ENCODE data around the gene PTCD3. TPM values are rescaled to one million over a fixed set of nuclear protein-coding genes. Genes with fewer than 3 reads are reported as not detected.

The PTCD3 gene
- total RNA-seq, 1 donor from 2014 or later, result 79.4 TPM

- Histone ChIP-seq H3K27ac (no peak overlapping the region), H3K4me3 (no peak overlapping the region), H3K27me3 (no peaks in the 10 kb centered on the region), H3K36me3 (peaks cover 87% of the 10 kb centered on the region), H3K9me3 (no peaks in the 10 kb centered on the region), H3K4me1 (peaks cover 1% of the 10 kb centered on the region)
- intact Hi-C loops (cut with DNase I), result no loop called here
- DNase-seq, result no peak
- TF ChIP-seq CTCF (IDR thresholded peaks at IDR 0.05), result no peak
- no peak for ATAC-seq
Observed at GRCh38 chr2:86147793-86148192, 41.8 kb downstream of the PTCD3 start.

GRCh38 chr2:86150502-86150901 is 44.5 kb downstream of the PTCD3 start:
- Histone ChIP-seq H3K4me1 (no peaks in the 10 kb centered on the region), H3K27ac (no peak overlapping the region), H3K27me3 (no peaks in the 10 kb centered on the region), H3K36me3 (peaks cover 75% of the 10 kb centered on the region), H3K4me3 (no peak overlapping the region), H3K9me3 (no peaks in the 10 kb centered on the region)
- ATAC-seq, result no peak
- DNase-seq, result no peak
- intact Hi-C loops (cut with DNase I), result no loop called here
- no peak for TF ChIP-seq CTCF (IDR thresholded peaks at IDR 0.05)

GRCh38 chr2:86157009-86157556 is 51.0 kb downstream of the PTCD3 start:
- TF ChIP-seq CTCF (IDR thresholded peaks at IDR 0.05), result no peak
- H3K4me1 ChIP-seq, result no peaks in the 10 kb centered on the region
- H3K9me3 ChIP-seq, result no peaks in the 10 kb centered on the region
- H3K4me3 ChIP-seq, result no peak overlapping the region
- H3K27me3 ChIP-seq, result no peaks in the 10 kb centered on the region
- DNase-seq, result no peak
- intact Hi-C loops (cut with DNase I), result no loop called here
- H3K36me3 ChIP-seq, result peaks cover 79% of the 10 kb centered on the region
- H3K27ac ChIP-seq, result no peak overlapping the region
- no peak for ATAC-seq

GRCh38 chr2:86158286-86158685 is 52.3 kb downstream of the PTCD3 start:
- Histone ChIP-seq H3K27me3 (no peaks in the 10 kb centered on the region), H3K4me1 (no peaks in the 10 kb centered on the region), H3K36me3 (peaks cover 91% of the 10 kb centered on the region), H3K4me3 (no peak overlapping the region), H3K9me3 (no peaks in the 10 kb centered on the region), H3K27ac (no peak overlapping the region)
- ATAC-seq (no peak), DNase-seq (no peak)
- intact Hi-C loops (cut with DNase I), result no loop called here
- no peak for TF ChIP-seq CTCF (IDR thresholded peaks at IDR 0.05)

- ATAC-seq (no peak), DNase-seq (no peak)
- intact Hi-C loops (cut with DNase I), result no loop called here
- Histone ChIP-seq H3K27ac (no peak overlapping the region), H3K27me3 (no peaks in the 10 kb centered on the region), H3K4me1 (no peaks in the 10 kb centered on the region), H3K4me3 (no peak overlapping the region), H3K36me3 (peaks cover 99% of the 10 kb centered on the region), H3K9me3 (no peaks in the 10 kb centered on the region)
- no peak for TF ChIP-seq CTCF (IDR thresholded peaks at IDR 0.05)
Observed at GRCh38 chr2:86160156-86160952, 54.3 kb downstream of the PTCD3 start.

Measured in upper lobe of right lung (tissue), 1 donor.